Left ventricle myocardium inferior (tissue), 1 donor: ENCODE results near the gene GAN. TPM values are rescaled to one million over a fixed set of nuclear protein-coding genes. Genes with fewer than 3 reads are reported as not detected.

Experiments used
- DNase-seq: peaks from one replicate; pipeline ENCODE4 v3.0.0-alpha.2; 2020
- H3K27ac ChIP-seq: fragments of 200-600 bp; replicated peaks from 2 replicates; pipeline ENCODE4 v1.8.0; 2021
- H3K27me3 ChIP-seq: fragments of 200-600 bp; 2 replicates; pipeline ENCODE4 v1.8.0; 2021; ENCODE audit warnings: low read depth
- H3K36me3 ChIP-seq: fragments of 200-600 bp; 2 replicates; pipeline ENCODE4 v1.8.0; 2021
- H3K4me1 ChIP-seq: fragments of 200-600 bp; 2 replicates; pipeline ENCODE4 v1.8.0; 2021
- H3K4me3 ChIP-seq: fragments of 200-600 bp; 2 replicates; pipeline ENCODE4 v1.8.0; 2021; ENCODE audit warnings: mild to moderate bottlenecking, moderate library complexity
- H3K9me3 ChIP-seq: fragments of 200-600 bp; replicated peaks from 2 replicates; pipeline ENCODE4 v1.8.0; 2021
- CTCF ChIP-seq: fragments of 200-600 bp; IDR thresholded peaks from 2 replicates; pipeline ENCODE4 v1.8.0; 2021; ENCODE audit warnings: antibody characterized with exemption, mild to moderate bottlenecking, borderline replicate concordance
- intact Hi-C: fragments of 100-400 bp; cut with micrococcal nuclease; formaldehyde crosslinking; loops from one replicate; pipeline ENCODE4 v1.11.0; 2022
- total RNA-seq: library from RNA; stranded (reverse); fragmentation: NEBNext Ultra II Directional; extraction: Animal tissue kit (Norgen Biotek cat#: 25700); gene quantifications from one replicate; pipeline ENCODE4 v1.2.1, GENCODE V29; 2021
- donor health status: DM: no; HTN: yes; CAD: no; lungs with severe emphysema.

The GAN gene
- total RNA-seq, 1 donor from 2014 or later: 9.0 TPM

GRCh38 chr16:81385031-81385756, 70.4 kb downstream of the GAN start:
- DNase-seq: no peak
- Histone ChIP-seq H3K27me3 (no peaks in the 10 kb centered on the region), H3K36me3 (peaks cover 13% of the 10 kb centered on the region), H3K4me1 (peaks cover 23% of the 10 kb centered on the region), H3K27ac (peak overlapping the region; percentile 69), H3K4me3 (no peak overlapping the region), H3K9me3 (no peaks in the 10 kb centered on the region)
- no peak for TF ChIP-seq CTCF
- intact Hi-C loops: no loop called here

- no peak overlapping the region for H3K27ac ChIP-seq
- H3K27me3 ChIP-seq: no peaks in the 10 kb centered on the region
- intact Hi-C loops: no loop called here
- no peaks in the 10 kb centered on the region for H3K9me3 ChIP-seq
- peaks cover 25% of the 10 kb centered on the region for H3K36me3 ChIP-seq
- H3K4me1 ChIP-seq: peaks cover 23% of the 10 kb centered on the region
- no peak for DNase-seq
- no peak for TF ChIP-seq CTCF
- no peak overlapping the region for H3K4me3 ChIP-seq
Observed at GRCh38 chr16:81388357-81388756, 73.6 kb downstream of the GAN start.

GRCh38 chr16:81390840-81391239, 76.1 kb downstream of the GAN start:
- no peak for TF ChIP-seq CTCF
- Histone ChIP-seq H3K9me3 (no peaks in the 10 kb centered on the region), H3K4me3 (no peak overlapping the region), H3K27ac (no peak overlapping the region), H3K27me3 (no peaks in the 10 kb centered on the region), H3K4me1 (peaks cover 12% of the 10 kb centered on the region), H3K36me3 (peaks cover 25% of the 10 kb centered on the region)
- DNase-seq: no peak
- intact Hi-C loops: no loop called here

- Histone ChIP-seq H3K27me3 (no peaks in the 10 kb centered on the region), H3K36me3 (peaks cover 25% of the 10 kb centered on the region), H3K27ac (no peak overlapping the region), H3K9me3 (no peaks in the 10 kb centered on the region), H3K4me1 (peaks cover 22% of the 10 kb centered on the region), H3K4me3 (no peak overlapping the region)
- no peak for TF ChIP-seq CTCF
- no peak for DNase-seq
- intact Hi-C loops: no loop called here
Observed at GRCh38 chr16:81392011-81392410, 77.2 kb downstream of the GAN start.

GRCh38 chr16:81394416-81394815, 79.7 kb downstream of the GAN start:
- intact Hi-C loops: no loop called here
- no peak for TF ChIP-seq CTCF
- Histone ChIP-seq H3K4me3 (no peak overlapping the region), H3K27ac (peak overlapping the region; percentile 76), H3K9me3 (peaks cover under 1% of the 10 kb centered on the region), H3K36me3 (peaks cover 20% of the 10 kb centered on the region), H3K27me3 (no peaks in the 10 kb centered on the region), H3K4me1 (peaks cover 30% of the 10 kb centered on the region)
- no peak for DNase-seq
